VCaP (cell line): Measurements from ENCODE around the gene EXOC7.

ENCODE experiments used
- H3K27ac ChIP-seq: fragments of 450-650 bp; 2 replicates; pipeline ENCODE4 v1.5.1; 2017
- CTCF ChIP-seq: fragments of 450-650 bp; conservative IDR thresholded peaks from 2 replicates; pipeline ENCODE4 v1.5.1; 2017; ENCODE audit warnings: mild to moderate bottlenecking, moderate library complexity

EXOC7 gene

GRCh38 chr17:76104896-76105231, 1.3 kb upstream of the EXOC7 start:
- no peak overlapping the region for H3K27ac ChIP-seq
- no peak for TF ChIP-seq CTCF

- no peak for TF ChIP-seq CTCF
- peak overlapping the region; percentile 87 for H3K27ac ChIP-seq
These were observed 731 bp upstream of the EXOC7 start for GRCh38 chr17:76104140-76104895.

- peak overlapping the region; percentile 87 for H3K27ac ChIP-seq
- no peak for TF ChIP-seq CTCF
These were observed 678 bp downstream of the EXOC7 start for GRCh38 chr17:76102944-76103273.

- H3K27ac ChIP-seq = no peak overlapping the region
- no peak for TF ChIP-seq CTCF
These were observed 5.8 kb downstream of the EXOC7 start for GRCh38 chr17:76097716-76098295.

GRCh38 chr17:76095943-76096342, 7.6 kb downstream of the EXOC7 start:
- no peak for TF ChIP-seq CTCF
- H3K27ac ChIP-seq = no peak overlapping the region

- no peak for TF ChIP-seq CTCF
- H3K27ac ChIP-seq = no peak overlapping the region
These were observed 9.5 kb downstream of the EXOC7 start for GRCh38 chr17:76094046-76094445.

- TF ChIP-seq CTCF = no peak
- H3K27ac ChIP-seq = no peak overlapping the region
These were observed 10.8 kb downstream of the EXOC7 start for GRCh38 chr17:76092526-76093413.
